ENCODE data around the gene FSCN2. TPM values are rescaled to one million over a fixed set of nuclear protein-coding genes. Genes with fewer than 3 reads are reported as not detected.

The FSCN2 gene
- total RNA-seq, 2 donors from 2014 or later: 0.65 to 0.72 TPM

DNA sequence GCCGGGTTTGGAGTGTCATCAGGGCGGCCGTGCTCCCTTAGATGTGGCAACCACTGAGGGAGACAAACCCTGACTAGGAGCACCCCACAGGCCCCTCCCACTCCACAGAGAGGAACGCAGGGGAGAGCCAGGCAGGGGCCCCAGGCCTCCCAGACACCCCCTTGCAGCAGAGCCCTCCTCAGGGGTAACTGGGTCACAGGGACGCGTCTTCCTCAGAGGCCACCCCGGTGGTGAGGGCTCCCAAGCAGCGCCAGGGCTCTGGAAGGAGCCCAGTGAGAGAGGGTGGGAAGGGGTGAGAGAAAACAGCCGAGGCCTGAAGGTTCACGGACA lies 11.4 kb downstream of the FSCN2 start:
- no peak for ATAC-seq
- Mint-ChIP-seq H3K27me3 (peaks cover 6% of the 10 kb centered on the region), H3K27ac (no peak overlapping the region), H3K36me3 (ENCODE audit: low read depth) (peaks cover 2% of the 10 kb centered on the region), H3K4me1 (peaks cover 5% of the 10 kb centered on the region), H3K4me3 (no peak overlapping the region)
- no peak for DNase-seq
- no peaks in the 10 kb centered on the region for H3K9me3 ChIP-seq (ENCODE audit: control insufficient read depth, low read length, poor library complexity, severe bottlenecking)

DNA sequence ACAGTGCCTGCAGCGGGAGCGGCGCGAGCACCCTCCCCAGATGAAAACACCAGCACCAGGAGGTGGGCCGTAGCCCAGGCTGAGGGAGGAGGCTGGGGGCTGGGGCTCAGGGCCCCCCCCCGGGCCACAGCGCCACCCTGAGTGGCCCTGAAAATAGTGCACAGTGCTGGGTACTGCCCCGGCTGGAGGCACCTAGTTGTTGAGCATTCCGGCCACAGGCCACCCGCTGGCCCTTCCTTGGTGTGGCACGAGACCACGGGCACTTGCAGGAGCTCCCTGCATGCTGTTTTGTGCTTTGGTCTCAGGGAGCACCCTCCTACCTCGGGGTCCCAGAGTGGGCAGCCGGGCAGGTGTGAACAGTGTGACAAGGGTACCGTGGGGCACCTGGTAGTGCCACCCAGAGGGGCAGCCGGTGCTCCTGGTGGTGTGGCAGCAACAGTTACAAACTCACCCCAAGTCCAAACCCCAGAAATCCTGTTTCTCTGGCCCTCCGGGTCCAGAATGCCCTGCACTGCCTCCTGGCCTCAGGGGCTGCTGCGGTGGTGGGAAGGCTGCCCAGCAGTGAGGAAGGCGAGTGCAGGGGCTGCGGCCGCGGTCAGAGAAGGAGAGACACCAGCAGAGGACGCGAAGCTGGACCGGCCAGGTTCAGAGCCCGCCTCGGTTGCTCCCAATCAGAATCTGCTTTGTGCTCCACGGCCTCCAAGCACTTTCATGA lies 11.9 kb downstream of the FSCN2 start:
- no peak for DNase-seq
- no peak overlapping the region for H3K4me3 Mint-ChIP-seq
- H3K27ac Mint-ChIP-seq: no peak overlapping the region
- peaks cover 6% of the 10 kb centered on the region for H3K27me3 Mint-ChIP-seq
- peaks cover 2% of the 10 kb centered on the region for H3K36me3 Mint-ChIP-seq (ENCODE audit: low read depth)
- no peaks in the 10 kb centered on the region for H3K9me3 ChIP-seq (ENCODE audit: control insufficient read depth, low read length, poor library complexity, severe bottlenecking)
- no peak for ATAC-seq
- peaks cover 5% of the 10 kb centered on the region for H3K4me1 Mint-ChIP-seq

DNA sequence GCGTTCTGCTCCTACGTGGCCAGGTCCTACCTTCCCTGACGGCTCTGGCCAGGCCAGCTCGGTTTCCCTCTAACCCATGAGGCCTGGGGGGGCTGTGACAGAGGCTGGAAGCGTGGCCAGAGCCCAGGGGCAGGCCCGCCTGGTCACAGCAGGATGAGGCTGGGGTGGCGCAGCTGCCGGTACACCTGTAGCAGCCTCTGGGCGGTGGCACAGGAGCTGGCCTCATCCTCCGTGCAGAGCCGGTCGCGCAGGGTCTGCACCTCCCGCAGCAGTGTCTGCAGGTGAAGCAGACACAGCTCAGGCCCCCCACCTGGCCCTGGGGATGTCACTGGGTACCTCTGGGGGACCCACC lies 12.5 kb downstream of the FSCN2 start:
- no peak for ATAC-seq

DNA sequence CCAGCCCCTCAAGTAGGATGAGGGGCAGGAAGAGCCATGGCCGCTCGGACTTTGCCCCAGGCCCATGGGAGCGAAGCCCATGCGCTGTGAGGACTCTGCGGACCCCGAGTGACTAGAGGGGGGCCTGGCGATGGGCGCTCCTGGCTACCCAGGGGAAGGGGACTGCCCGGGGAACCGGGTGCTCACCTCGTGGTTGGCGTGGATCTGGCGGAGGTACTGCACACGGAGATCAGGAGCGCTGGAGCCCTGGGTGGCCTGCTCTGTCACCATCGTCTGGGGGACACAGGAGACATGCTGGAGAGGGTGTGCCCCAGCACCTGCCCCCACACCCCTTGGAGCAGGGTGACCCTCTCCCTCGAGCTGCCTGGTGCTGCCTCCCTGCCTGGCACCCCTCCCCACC lies 12.9 kb downstream of the FSCN2 start:
- peaks cover 5% of the 10 kb centered on the region for H3K4me1 Mint-ChIP-seq
- H3K36me3 Mint-ChIP-seq (ENCODE audit: low read depth): peaks cover 2% of the 10 kb centered on the region
- ATAC-seq: no peak
- no peak overlapping the region for H3K4me3 Mint-ChIP-seq
- DNase-seq: no peak
- peaks cover 6% of the 10 kb centered on the region for H3K27me3 Mint-ChIP-seq
- no peak overlapping the region for H3K27ac Mint-ChIP-seq
- no peaks in the 10 kb centered on the region for H3K9me3 ChIP-seq (ENCODE audit: control insufficient read depth, low read length, poor library complexity, severe bottlenecking)

More for the DNA sequence above, 12.5 kb downstream of the FSCN2 start:
- no peak overlapping the region for H3K4me3 Mint-ChIP-seq
- H3K4me1 Mint-ChIP-seq: peaks cover 5% of the 10 kb centered on the region
- no peaks in the 10 kb centered on the region for H3K9me3 ChIP-seq (ENCODE audit: control insufficient read depth, low read length, poor library complexity, severe bottlenecking)
- peaks cover 6% of the 10 kb centered on the region for H3K27me3 Mint-ChIP-seq
- DNase-seq: no peak
- H3K36me3 Mint-ChIP-seq (ENCODE audit: low read depth): peaks cover 2% of the 10 kb centered on the region
- no peak overlapping the region for H3K27ac Mint-ChIP-seq

- H3K4me3 Mint-ChIP-seq: no peak overlapping the region
- ATAC-seq (no peak), DNase-seq (no peak)
- H3K9me3 ChIP-seq (ENCODE audit: control insufficient read depth, low read length, poor library complexity, severe bottlenecking): no peaks in the 10 kb centered on the region
- H3K4me1 Mint-ChIP-seq: peaks cover 5% of the 10 kb centered on the region
- peaks cover 2% of the 10 kb centered on the region for H3K36me3 Mint-ChIP-seq (ENCODE audit: low read depth)
- H3K27ac Mint-ChIP-seq: no peak overlapping the region
- peaks cover 6% of the 10 kb centered on the region for H3K27me3 Mint-ChIP-seq
These were observed 14.5 kb downstream of the FSCN2 start for GRCh38 chr17:81542431-81543338.

DNA sequence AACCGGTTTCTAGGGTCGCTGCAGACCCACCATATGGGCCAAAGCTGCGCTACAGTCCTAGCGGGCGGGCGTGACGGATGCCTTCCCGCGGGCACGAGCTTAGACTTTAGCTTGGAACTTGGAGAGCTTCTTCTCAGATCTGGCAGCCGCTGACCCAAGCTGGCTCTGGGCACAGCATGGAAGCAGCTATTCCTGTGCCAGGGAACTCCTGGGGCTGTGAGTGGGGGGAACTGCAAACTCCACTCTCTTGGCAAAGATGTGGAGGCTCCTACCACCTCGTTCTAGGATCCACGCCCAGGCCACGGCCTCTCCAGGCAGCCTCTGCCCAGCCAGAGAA lies 15.1 kb downstream of the FSCN2 start:
- no peaks in the 10 kb centered on the region for H3K9me3 ChIP-seq (ENCODE audit: control insufficient read depth, low read length, poor library complexity, severe bottlenecking)
- Mint-ChIP-seq H3K27me3 (no peaks in the 10 kb centered on the region), H3K4me1 (peaks cover 3% of the 10 kb centered on the region), H3K36me3 (ENCODE audit: low read depth) (peaks cover 2% of the 10 kb centered on the region), H3K27ac (no peak overlapping the region), H3K4me3 (no peak overlapping the region)
- no peak for DNase-seq
- ATAC-seq: no peak

DNA sequence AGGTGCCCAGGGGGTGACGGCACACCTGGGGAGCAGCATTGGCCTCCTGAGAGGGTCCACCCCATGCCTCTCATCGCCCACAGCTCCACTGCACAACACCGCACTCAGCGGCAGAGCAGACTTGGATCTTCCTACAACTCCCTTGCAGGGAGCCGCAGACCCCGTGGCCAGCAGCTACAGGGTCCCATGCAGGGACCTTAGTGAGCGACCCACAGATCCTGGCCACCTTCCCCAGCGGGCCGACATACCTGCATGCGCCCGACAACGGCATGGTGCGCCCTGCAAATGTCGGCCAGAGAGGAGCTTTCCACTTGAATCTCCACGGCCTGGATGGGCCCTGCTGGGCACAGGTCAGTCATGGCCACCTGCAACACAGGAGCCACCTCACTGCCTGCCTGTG lies 15.6 kb downstream of the FSCN2 start:
- no peaks in the 10 kb centered on the region for H3K27me3 Mint-ChIP-seq
- DNase-seq (no peak), ATAC-seq (no peak)
- peaks cover 3% of the 10 kb centered on the region for H3K4me1 Mint-ChIP-seq
- H3K36me3 Mint-ChIP-seq (ENCODE audit: low read depth): peaks cover 2% of the 10 kb centered on the region
- no peak overlapping the region for H3K4me3 Mint-ChIP-seq
- H3K27ac Mint-ChIP-seq: no peak overlapping the region
- H3K9me3 ChIP-seq (ENCODE audit: control insufficient read depth, low read length, poor library complexity, severe bottlenecking): no peaks in the 10 kb centered on the region

- Mint-ChIP-seq H3K4me3 (no peak overlapping the region), H3K27ac (no peak overlapping the region), H3K36me3 (ENCODE audit: low read depth) (peaks cover 2% of the 10 kb centered on the region), H3K4me1 (peaks cover 4% of the 10 kb centered on the region), H3K27me3 (no peaks in the 10 kb centered on the region)
- H3K9me3 ChIP-seq (ENCODE audit: control insufficient read depth, low read length, poor library complexity, severe bottlenecking): no peaks in the 10 kb centered on the region
- DNase-seq (no peak), ATAC-seq (no peak)
These were observed 16.3 kb downstream of the FSCN2 start for GRCh38 chr17:81544281-81544974.

DNA sequence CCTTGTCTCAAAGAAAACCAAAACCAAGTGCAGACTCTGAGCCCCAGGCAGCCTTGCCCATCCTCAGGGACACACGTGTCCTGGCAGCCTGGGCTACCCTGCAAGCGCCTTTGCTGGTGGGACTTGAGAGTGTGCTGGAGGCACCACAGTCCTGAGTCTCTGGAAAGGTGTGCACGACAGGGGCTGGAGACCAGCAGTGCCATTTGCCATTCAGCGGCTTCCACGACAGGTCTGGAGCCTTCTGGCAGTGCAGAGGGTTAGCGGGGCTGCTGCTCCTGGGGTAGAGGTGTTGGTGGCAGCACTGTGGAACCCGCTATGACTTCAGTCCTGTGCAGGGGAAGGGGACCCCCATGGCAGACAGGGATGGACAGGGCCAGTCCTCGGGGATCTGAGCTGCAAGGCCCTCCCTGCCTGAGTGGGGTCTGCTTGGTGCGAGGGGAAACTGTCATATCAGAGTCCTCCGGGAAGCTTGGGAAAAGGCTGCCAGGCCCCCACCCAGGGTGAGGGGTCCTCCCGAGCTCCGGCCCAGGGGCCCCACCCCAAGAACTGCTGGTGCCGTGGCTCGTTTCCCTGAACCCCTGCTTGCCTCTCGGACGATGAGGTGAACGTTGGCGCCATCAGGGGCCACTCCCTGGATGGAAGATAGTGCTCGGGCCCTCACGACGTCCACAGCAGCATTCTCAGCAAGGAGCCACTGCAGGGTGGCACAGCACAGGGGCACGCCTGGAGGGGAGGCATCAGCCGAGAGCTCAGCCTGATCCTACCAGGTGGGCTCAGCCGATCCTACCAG lies 17.2 kb downstream of the FSCN2 start:
- peaks cover 10% of the 10 kb centered on the region for H3K4me1 Mint-ChIP-seq
- ATAC-seq (no peak), DNase-seq (no peak)
- no peaks in the 10 kb centered on the region for H3K9me3 ChIP-seq (ENCODE audit: control insufficient read depth, low read length, poor library complexity, severe bottlenecking)
- H3K36me3 Mint-ChIP-seq (ENCODE audit: low read depth): peaks cover 2% of the 10 kb centered on the region
- H3K27ac Mint-ChIP-seq: no peak overlapping the region
- no peak overlapping the region for H3K4me3 Mint-ChIP-seq
- H3K27me3 Mint-ChIP-seq: no peaks in the 10 kb centered on the region

DNA sequence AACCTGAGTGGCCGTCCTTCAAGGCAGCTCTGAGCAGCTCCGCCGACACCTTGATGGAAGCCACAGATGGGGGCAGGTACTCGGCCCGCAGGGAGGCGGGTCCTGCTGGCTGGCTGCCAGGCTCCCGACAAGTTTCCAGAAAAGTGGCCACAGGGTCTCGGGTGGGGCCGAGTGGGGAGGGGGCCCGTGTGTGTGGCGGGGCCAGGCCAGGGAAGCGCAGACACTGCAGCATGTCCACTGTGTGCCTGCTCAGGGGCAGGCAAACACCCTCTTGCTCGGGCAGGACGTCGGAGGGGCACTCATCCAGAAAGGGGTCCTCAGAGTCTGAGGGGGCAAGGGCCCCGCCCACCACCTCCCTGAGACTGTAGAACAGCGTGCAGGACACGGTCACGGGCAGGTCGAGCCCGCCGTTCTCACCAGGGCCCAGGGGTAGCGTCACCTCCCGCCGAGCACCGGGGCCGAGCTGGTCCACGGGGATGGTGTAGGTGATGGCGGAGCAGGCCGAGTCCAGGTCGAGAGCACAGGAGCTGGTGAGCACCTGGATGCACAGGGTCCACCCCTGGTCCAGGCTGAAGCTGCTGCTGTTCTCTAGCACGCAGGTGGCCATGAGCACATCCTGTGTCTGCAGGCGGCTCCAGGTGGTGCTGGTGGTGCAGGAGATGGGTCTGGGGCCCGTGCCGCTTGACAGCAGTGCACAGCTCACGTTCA lies 18.9 kb downstream of the FSCN2 start:
- no peaks in the 10 kb centered on the region for H3K9me3 ChIP-seq (ENCODE audit: control insufficient read depth, low read length, poor library complexity, severe bottlenecking)
- H3K4me3 Mint-ChIP-seq: no peak overlapping the region
- peaks cover 2% of the 10 kb centered on the region for H3K36me3 Mint-ChIP-seq (ENCODE audit: low read depth)
- H3K4me1 Mint-ChIP-seq: peaks cover 13% of the 10 kb centered on the region
- ATAC-seq (no peak), DNase-seq (no peak)
- no peaks in the 10 kb centered on the region for H3K27me3 Mint-ChIP-seq
- H3K27ac Mint-ChIP-seq: no peak overlapping the region

DNA sequence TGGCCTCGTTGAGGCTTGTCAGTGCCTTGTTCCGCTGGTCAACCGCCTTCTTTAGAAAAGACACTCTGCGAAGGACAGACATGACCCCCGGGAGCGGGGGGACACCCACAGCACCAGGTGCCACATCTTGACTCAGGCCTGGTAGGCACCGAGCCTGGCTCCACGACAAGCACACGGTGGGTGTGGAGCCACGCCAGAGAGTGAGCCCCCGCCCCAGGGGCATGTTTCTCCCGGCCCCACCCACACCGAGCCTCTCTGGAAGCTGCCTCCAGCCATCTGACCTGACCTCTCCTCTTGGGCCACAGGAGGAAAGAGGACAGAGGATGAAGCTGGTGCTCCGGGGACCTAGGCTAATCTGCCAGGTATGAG lies 19.4 kb downstream of the FSCN2 start:
- H3K27me3 Mint-ChIP-seq: no peaks in the 10 kb centered on the region
- no peak overlapping the region for H3K4me3 Mint-ChIP-seq
- ATAC-seq: no peak
- peaks cover 13% of the 10 kb centered on the region for H3K4me1 Mint-ChIP-seq
- H3K36me3 Mint-ChIP-seq (ENCODE audit: low read depth): no peaks in the 10 kb centered on the region
- H3K9me3 ChIP-seq (ENCODE audit: control insufficient read depth, low read length, poor library complexity, severe bottlenecking): no peaks in the 10 kb centered on the region
- no peak for DNase-seq
- no peak overlapping the region for H3K27ac Mint-ChIP-seq

- Mint-ChIP-seq H3K4me1 (peaks cover 20% of the 10 kb centered on the region), H3K4me3 (no peak overlapping the region), H3K36me3 (ENCODE audit: low read depth) (no peaks in the 10 kb centered on the region), H3K27me3 (no peaks in the 10 kb centered on the region), H3K27ac (peak overlapping the region; percentile 75)
- ATAC-seq (no peak), DNase-seq (no peak)
- no peaks in the 10 kb centered on the region for H3K9me3 ChIP-seq (ENCODE audit: control insufficient read depth, low read length, poor library complexity, severe bottlenecking)
These were observed 20.9 kb downstream of the FSCN2 start for GRCh38 chr17:81549031-81549557.

Data from T-helper 17 cell (primary cell).